B cell (primary cell): ENCODE results near the gene NPPC. TPM values are rescaled to one million over a fixed set of nuclear protein-coding genes. Genes with fewer than 3 reads are reported as not detected.

Experiments used
- ATAC-seq: fragments of 200-7000 bp; cut with Tn5 transposase; one replicate; pipeline ENCODE4 v1.10.0; 2021; ENCODE audit warnings: low read depth, mild to moderate bottlenecking, moderate number of reproducible peaks, moderate library complexity
- CTCF ChIA-PET: fragments of 350-600 bp; sonication (Branson Sonifier 250); formaldehyde crosslinking; loops from one replicate; lab custom pipeline; 2021; ENCODE audit warnings: antibody characterized with exemption, inconsistent platforms; lab: Charles Lee
- POLR2A ChIA-PET: fragments of 350-600 bp; sonication (Branson Sonifier 250); formaldehyde crosslinking; loops from one replicate; lab custom pipeline; 2021; ENCODE audit warnings: antibody characterized with exemption; lab: Charles Lee
- DNase-seq: peaks from one replicate; pipeline ENCODE4 v3.0.0; 2013
- H2AFZ ChIP-seq: 2 replicates; pipeline ENCODE4 v1.6.1; 2012; ENCODE audit warnings: mild to moderate bottlenecking, low read depth, low read length; ENCODE audit not compliant: insufficient read depth, poor library complexity, severe bottlenecking
- H3K27ac ChIP-seq, 2 donors: 1 replicate in 1 of 2; 2 replicates in 1 of 2; pipeline ENCODE4 v1.5.1; 2012 to 2013; ENCODE audit warnings: low read length in 2 of 2, mild to moderate bottlenecking in 2 of 2, moderate library complexity in 1 of 2
- H3K27me3 ChIP-seq, 4 experiments: fragments of 200-600 bp in 1 of 4; sonication (generic) in 1 of 4; replicated peaks in 1 of 4; 1 replicate in 2 of 4; 2 replicates in 2 of 4; pipeline versions ENCODE4 v1.6.1 to v1.7.0; 2013 to 2016; ENCODE audit warnings: low read length in 3 of 4, mild to moderate bottlenecking in 2 of 4, mixed read lengths in 1 of 4, moderate library complexity in 1 of 4; ENCODE audit not compliant: insufficient read depth in 4 of 4, control insufficient read depth in 3 of 4; ENCODE audit errors: control extremely low read depth in 1 of 4
- H3K36me3 ChIP-seq, 2 experiments: replicated peaks in 1 of 2; 1 replicate in 1 of 2; 2 replicates in 1 of 2; pipeline versions ENCODE4 v1.6.1 to v1.7.1; 2013; ENCODE audit warnings: low read length in 1 of 2; ENCODE audit not compliant: insufficient read depth in 2 of 2, control insufficient read depth in 1 of 2; ENCODE audit errors: control extremely low read depth in 1 of 2, extremely low read depth in 1 of 2
- H3K4me1 ChIP-seq, 2 donors: fragments of 200-600 bp in 1 of 2; sonication (generic) in 1 of 2; 1 replicate in 1 of 2; 2 replicates in 1 of 2; pipeline versions ENCODE4 v1.5.1 to v1.6.1; 2013 to 2017; ENCODE audit warnings: low read length in 2 of 2; ENCODE audit not compliant: control insufficient read depth in 2 of 2, insufficient read depth in 2 of 2
- H3K4me2 ChIP-seq: replicated peaks from 2 replicates; pipeline ENCODE3; 2012; ENCODE audit warnings: mild to moderate bottlenecking, low read depth, low read length; ENCODE audit not compliant: poor library complexity, severe bottlenecking
- H3K4me3 ChIP-seq, 5 experiments: fragments of 200-600 bp in 1 of 5; sonication (generic) in 1 of 5; 1 replicate in 3 of 5; 2 replicates in 2 of 5; pipeline versions ENCODE4 v1.5.1 to v1.7.0; 2011 to 2016; ENCODE audit warnings: low read length in 4 of 5, mild to moderate bottlenecking in 4 of 5, low read depth in 2 of 5, control low read depth in 1 of 5, moderate library complexity in 1 of 5; ENCODE audit not compliant: insufficient read depth in 1 of 5; ENCODE audit errors: control extremely low read depth in 1 of 5, extremely low read depth in 1 of 5
- H3K79me2 ChIP-seq: fragments of 200-600 bp; sonication (generic); one replicate; pipeline ENCODE4 v1.6.0; 2016; ENCODE audit warnings: low read length; ENCODE audit not compliant: control insufficient read depth, insufficient read depth
- H3K9ac ChIP-seq: fragments of 200-600 bp; sonication (generic); 2 replicates; pipeline ENCODE4 v1.6.1; 2017; ENCODE audit warnings: mild to moderate bottlenecking, low read length, moderate library complexity
- H3K9me3 ChIP-seq, 3 donors: one replicate each; pipeline versions ENCODE4 v1.6.1 to v1.7.1; 2013; ENCODE audit warnings: low read length in 2 of 3; ENCODE audit not compliant: control insufficient read depth in 2 of 3, insufficient read depth in 1 of 3; ENCODE audit errors: control extremely low read depth in 1 of 3
- H4K20me1 ChIP-seq: 2 replicates; pipeline ENCODE4 v1.6.0; 2012; ENCODE audit warnings: mild to moderate bottlenecking, low read length; ENCODE audit not compliant: insufficient read depth, control insufficient read depth, poor library complexity, severe bottlenecking
- H3K27ac Mint-ChIP-seq: one replicate; pipeline ENCODE4 v1.8.0; 2021; ENCODE audit warnings: mixed read lengths
- H3K27me3 Mint-ChIP-seq: one replicate; pipeline ENCODE4 v1.8.0; 2021; ENCODE audit warnings: mixed read lengths
- H3K4me1 Mint-ChIP-seq: one replicate; pipeline ENCODE4 v1.8.0; 2021; ENCODE audit warnings: mixed read lengths
- H3K4me3 Mint-ChIP-seq: one replicate; pipeline ENCODE4 v1.8.0; 2021; ENCODE audit warnings: mixed read lengths
- H3K9me3 Mint-ChIP-seq: one replicate; pipeline ENCODE4 v1.8.0; 2022; ENCODE audit warnings: mixed read lengths; ENCODE audit not compliant: insufficient read depth
- CTCF ChIP-seq: fragments of 200-600 bp; IDR thresholded peaks from one replicate; pipeline ENCODE4 v1.8.0; 2022; ENCODE audit warnings: antibody characterized with exemption, mild to moderate bottlenecking
- EZH2 ChIP-seq: IDR thresholded peaks from 2 replicates; pipeline ENCODE4 v1.6.1; 2012; ENCODE audit warnings: borderline replicate concordance, low read depth, mild to moderate bottlenecking, moderate library complexity, low read length; ENCODE audit not compliant: insufficient read depth, poor library complexity, severe bottlenecking
- WGBS: methylation state at CpG from one replicate; pipeline ENCODE4 v1.1.5; 2013; ENCODE audit warnings: missing lambda C conversion rate; ENCODE audit not compliant: insufficient coverage; 5-methylcytosine and 5-hydroxymethylcytosine counted together
- intact Hi-C: fragments of 100-400 bp; cut with micrococcal nuclease; formaldehyde crosslinking; loops from one replicate; pipeline ENCODE4 v1.10.0; 2022
- polyA plus RNA-seq: library from polyadenylated mRNA; depleted of rRNA; stranded (reverse); fragments of >200 nt; gene quantifications from 2 replicates; pipeline ENCODE4 v1.2.3, GENCODE V29; 2012
- small RNA-seq: library from RNA; depleted of rRNA; stranded (forward); fragments of <200 nt; gene quantifications from one replicate; pipeline ENCODE3, GENCODE V24; 2012; ENCODE audit warnings: low replicate concordance, low read depth; ENCODE audit not compliant: insufficient read length
- total RNA-seq, 2 donors: library from RNA; stranded (reverse); fragments of 120-200 nt in 1 of 2; gene quantifications; 1 replicate in 1 of 2; 2 replicates in 1 of 2; pipeline versions ENCODE4 v1.2.3 to v1.2.4, GENCODE V29; 2013 to 2022

The NPPC gene
- total and polyA plus RNA-seq, 2 donors (not counting 1 experiment from before 2014, with no cell fraction given): 0.33 to 0.71 TPM

- TF ChIP-seq EZH2 (no peak), CTCF (no peak)
- Histone ChIP-seq H3K36me3 (no peaks in the 10 kb centered on the region), H3K9ac (no peak overlapping the region), H2AFZ (no peak overlapping the region), H3K79me2 (no peaks in the 10 kb centered on the region), H4K20me1 (no peaks in the 10 kb centered on the region), H3K4me3 (no peak overlapping the region), H3K4me2 (no peak overlapping the region), H3K4me1 (no peaks in the 10 kb centered on the region), H3K27ac (no peak overlapping the region), H3K27me3 (peaks cover 0 to 5% (median 0%) of the 10 kb centered on the region in 4 experiments), H3K9me3 (no peaks in the 10 kb centered on the region)
- no CpG with 5 or more reads among the region's 1 CpG for WGBS
- no peak overlapping the region for H3K27ac Mint-ChIP-seq
- no peaks in the 10 kb centered on the region for H3K4me1 Mint-ChIP-seq
- H3K9me3 Mint-ChIP-seq: no peaks in the 10 kb centered on the region
- intact Hi-C loops: no loop called here
- H3K27me3 Mint-ChIP-seq: peaks cover 18% of the 10 kb centered on the region
- H3K4me3 Mint-ChIP-seq: no peak overlapping the region
- DNase-seq (no peak), ATAC-seq (no peak)
- ChIA-PET CTCF (no interaction called here), POLR2A (no interaction called here)
Observed at GRCh38 chr2:231874944-231875343, 51.3 kb downstream of the NPPC start.

Small RNA genes lying within 50 kb of the gene (small RNA-seq; reads per million reads assigned to genes)
- not detected for gene MIR1471

Other genes with a start within 250 kb of the NPPC start
- 2,208 and 2,282 TPM in 2 replicates for gene PTMA, start 217.9 kb downstream of the NPPC start, total RNA-seq
- 713 and 1,872 TPM in 2 replicates for gene PTMA, start 217.9 kb downstream of the NPPC start, polyA plus RNA-seq
- 31.9 and 40.8 TPM in 2 replicates for gene PDE6D, start 145.1 kb downstream of the NPPC start, total RNA-seq
- 26.8 and 36.5 TPM in 2 replicates for gene PDE6D, start 145.1 kb downstream of the NPPC start, polyA plus RNA-seq
- gene COPS7B, start 140.0 kb downstream of the NPPC start, total RNA-seq: 52.7 and 58.5 TPM in 2 replicates
- gene COPS7B, start 140.0 kb downstream of the NPPC start, polyA plus RNA-seq: 48.6 and 70.8 TPM in 2 replicates
- 70.1 and 74.3 TPM in 2 replicates for gene DIS3L2, start 35.3 kb upstream of the NPPC start, total RNA-seq
- gene DIS3L2, start 35.3 kb upstream of the NPPC start, polyA plus RNA-seq: 32.2 and 34.5 TPM in 2 replicates